GM23338 (cell line): ENCODE data around the gene GRM2. TPM values are rescaled to one million over a fixed set of nuclear protein-coding genes. Genes with fewer than 3 reads are reported as not detected.

Experiments used
- ATAC-seq: fragments of 200-7000 bp; cut with Tn5 transposase; 3 replicates; pipeline ENCODE4 v1.9.1; 2020
- DNase-seq: peaks from one replicate; pipeline ENCODE4 v3.0.0-alpha.2; 2015; ENCODE audit warnings: low spot score
- H2AFZ ChIP-seq: fragments of 200-600 bp; sonication (generic); 2 replicates; pipeline ENCODE4 v1.8.0; 2016; ENCODE audit warnings: antibody characterized with exemption, mild to moderate bottlenecking, moderate library complexity
- H3F3A ChIP-seq: fragments of 200-600 bp; sonication (generic); replicated peaks from 2 replicates; pipeline ENCODE4 v1.8.0; 2017; ENCODE audit warnings: antibody characterized with exemption, mixed run types, low read depth
- H3K27ac ChIP-seq: fragments of 200-600 bp; sonication (generic); 2 replicates; pipeline ENCODE4 v1.6.1; 2016; ENCODE audit warnings: low read depth
- H3K27me3 ChIP-seq: fragments of 200-600 bp; sonication (generic); 2 replicates; pipeline ENCODE4 v1.8.0; 2016; ENCODE audit warnings: mild to moderate bottlenecking, mixed run types, moderate library complexity; ENCODE audit not compliant: insufficient read depth
- H3K36me3 ChIP-seq: fragments of 200-600 bp; sonication (generic); 2 replicates; pipeline ENCODE4 v1.8.0; 2016; ENCODE audit warnings: mild to moderate bottlenecking; ENCODE audit not compliant: insufficient read depth
- H3K4me1 ChIP-seq: fragments of 200-600 bp; sonication (generic); 2 replicates; pipeline ENCODE4 v1.8.0; 2016; ENCODE audit warnings: mild to moderate bottlenecking, moderate library complexity; ENCODE audit not compliant: insufficient read depth
- H3K4me2 ChIP-seq: fragments of 200-600 bp; sonication (generic); 2 replicates; pipeline ENCODE4 v1.7.1; 2017; ENCODE audit warnings: mixed run types
- H3K4me3 ChIP-seq: fragments of 200-600 bp; sonication (generic); 2 replicates; pipeline ENCODE4 v1.6.1; 2016; ENCODE audit warnings: mixed run types
- H3K79me2 ChIP-seq: fragments of 200-600 bp; sonication (generic); replicated peaks from 2 replicates; pipeline ENCODE4 v1.8.0; 2017; ENCODE audit warnings: mild to moderate bottlenecking; ENCODE audit not compliant: insufficient read depth
- H3K9me2 ChIP-seq: fragments of 200-600 bp; sonication (generic); 2 replicates; pipeline ENCODE4 v1.8.0; 2017; ENCODE audit not compliant: insufficient read depth
- H4K20me1 ChIP-seq: fragments of 200-600 bp; sonication (generic); replicated peaks from 2 replicates; pipeline ENCODE4 v1.8.0; 2017; ENCODE audit warnings: mild to moderate bottlenecking; ENCODE audit not compliant: insufficient read depth
- H3K27ac Mint-ChIP-seq: 2 replicates; pipeline ENCODE4 v1.8.0; 2020; ENCODE audit warnings: inconsistent platforms, mild to moderate bottlenecking, moderate library complexity, mixed read lengths
- H3K27me3 Mint-ChIP-seq: 3 replicates; pipeline ENCODE4 v1.8.0; 2022; ENCODE audit warnings: low read depth, mild to moderate bottlenecking, moderate library complexity, mixed read lengths, inconsistent platforms; ENCODE audit not compliant: insufficient read depth, poor library complexity
- H3K36me3 Mint-ChIP-seq: 3 replicates; pipeline ENCODE4 v1.8.0; 2021; ENCODE audit warnings: low read depth, mild to moderate bottlenecking, inconsistent platforms, moderate library complexity, mixed read lengths
- H3K4me1 Mint-ChIP-seq: 3 replicates; pipeline ENCODE4 v1.8.0; 2020; ENCODE audit warnings: mild to moderate bottlenecking, inconsistent platforms, mixed read lengths
- H3K4me3 Mint-ChIP-seq: 3 replicates; pipeline ENCODE4 v1.8.0; 2021; ENCODE audit warnings: moderate library complexity, mild to moderate bottlenecking, inconsistent platforms, mixed read lengths
- H3K9me3 Mint-ChIP-seq: 3 replicates; pipeline ENCODE4 v1.8.0; 2020; ENCODE audit warnings: moderate library complexity, mild to moderate bottlenecking, inconsistent platforms, mixed read lengths
- CREB1 ChIP-seq: fragments of 250-450 bp; sonication (Bioruptor Pico); IDR thresholded peaks from 2 replicates; pipeline ENCODE4 v1.5.0; 2020; ENCODE audit warnings: low read depth, mild to moderate bottlenecking, moderate library complexity
- CTCF ChIP-seq, 2 experiments: fragments of 200-600 bp in 1 of 2; sonication (generic) in 1 of 2; conservative IDR thresholded peaks; 2 replicates each; pipeline versions ENCODE4 v1.5.1 to v1.6.1; 2016 to 2017; ENCODE audit warnings: antibody characterized with exemption in 2 of 2, low read depth in 2 of 2, mild to moderate bottlenecking in 2 of 2, moderate library complexity in 1 of 2
- EZH2phosphoT487 ChIP-seq: fragments of 200-600 bp; sonication (generic); IDR thresholded peaks from one replicate; pipeline ENCODE4 v1.8.1; 2018; ENCODE audit warnings: antibody characterized with exemption; ENCODE audit not compliant: unreplicated experiment
- JUNB ChIP-seq: IDR thresholded peaks from one replicate; pipeline ENCODE4 v1.6.1; 2016; ENCODE audit warnings: antibody characterized with exemption; ENCODE audit not compliant: unreplicated experiment
- POLR2AphosphoS5 ChIP-seq: IDR thresholded peaks from 2 replicates; pipeline ENCODE4 v1.6.1; 2016; ENCODE audit warnings: antibody characterized with exemption, low read depth
- ZNF114 ChIP-seq: fragments of 250-450 bp; sonication (Bioruptor Pico); IDR thresholded peaks from 2 replicates; pipeline ENCODE4 v1.5.0; 2020; ENCODE audit warnings: mild to moderate bottlenecking, moderate library complexity
- polyA plus RNA-seq: library from polyadenylated mRNA; unstranded; fragments of >200 nt; fragmentation: Nextera tagmentation; extraction: Ambion mirVana; gene quantifications from 2 replicates; pipeline ENCODE4 v1.2.1, GENCODE V29; 2016
- small RNA-seq: library from RNA; depleted of rRNA; stranded (forward); fragments of <200 nt; gene quantifications from one replicate; pipeline ENCODE3, GENCODE V24; 2014; ENCODE audit warnings: low replicate concordance
- total RNA-seq: library from RNA; depleted of rRNA; stranded (reverse); fragments of >200 nt; shearing (Covaris generic); gene quantifications from 2 replicates; pipeline ENCODE4 v1.2.3, GENCODE V29; 2014; rRNA removed

GRM2 gene
- total and polyA plus RNA-seq, 2 experiments from 2014 or later: 2.1 to 5.1 TPM

GRCh38 chr3:51759203-51759602 lies 52.3 kb downstream of the GRM2 start:
- H3K9me3 Mint-ChIP-seq: peaks cover 23% of the 10 kb centered on the region; the same call in 2 of the 3 replicates
- no peak overlapping the region for H3K27ac Mint-ChIP-seq
- no peaks in the 10 kb centered on the region for H4K20me1 ChIP-seq
- no peak overlapping the region for H3K4me3 ChIP-seq
- H3K79me2 ChIP-seq: no peaks in the 10 kb centered on the region
- TF ChIP-seq POLR2AphosphoS5: no peak
- no peak for TF ChIP-seq EZH2phosphoT487
- TF ChIP-seq ZNF114: no peak
- TF ChIP-seq JUNB: no peak
- TF ChIP-seq CREB1: no peak
- no peak for TF ChIP-seq CTCF (conservative IDR thresholded peaks at IDR 0.05; ENCODE audit: low read depth in 2 of 2)
- no peaks in the 10 kb centered on the region for H3K36me3 ChIP-seq
- H2AFZ ChIP-seq: no peak overlapping the region
- ATAC-seq (no peak), DNase-seq (no peak)
- no peaks in the 10 kb centered on the region for H3K27me3 Mint-ChIP-seq
- no peak overlapping the region for H3K4me2 ChIP-seq
- peaks cover 3% of the 10 kb centered on the region for H3K4me1 Mint-ChIP-seq
- no peak overlapping the region for H3K4me3 Mint-ChIP-seq
- no peaks in the 10 kb centered on the region for H3K27me3 ChIP-seq
- no peak overlapping the region for H3K27ac ChIP-seq
- no peaks in the 10 kb centered on the region for H3K4me1 ChIP-seq
- no peaks in the 10 kb centered on the region; the same call in 1 of the 2 replicates for H3K9me2 ChIP-seq
- H3F3A ChIP-seq: no peaks in the 10 kb centered on the region
- peaks cover 7% of the 10 kb centered on the region; the same call in 2 of the 3 replicates for H3K36me3 Mint-ChIP-seq

Small RNA genes lying within 50 kb of the gene (small RNA-seq; reads per million reads assigned to genes)
- 72.6 reads per million, percentile 99 among the genes with 10 or more reads in this experiment for gene RNA5SP132

Other genes with a start within 250 kb of the GRM2 start
- 25.5 and 28.1 TPM in 2 replicates for gene DCAF1, start 207.1 kb upstream of the GRM2 start, total RNA-seq
- gene DCAF1, start 207.1 kb upstream of the GRM2 start, polyA plus RNA-seq: 10.8 and 12.5 TPM in 2 replicates
- gene RAD54L2, start 168.3 kb upstream of the GRM2 start, total RNA-seq: 27.7 and 29.2 TPM in 2 replicates
- gene RAD54L2, start 168.3 kb upstream of the GRM2 start, polyA plus RNA-seq: 9.2 and 9.4 TPM in 2 replicates
- gene TEX264, start 35.8 kb upstream of the GRM2 start, total RNA-seq: 10.5 and 13.3 TPM in 2 replicates
- gene TEX264, start 35.8 kb upstream of the GRM2 start, polyA plus RNA-seq: 9.7 and 10.0 TPM in 2 replicates
- not detected in 2 replicates for gene IQCF6, start 72.2 kb downstream of the GRM2 start, total RNA-seq
- gene IQCF6, start 72.2 kb downstream of the GRM2 start, polyA plus RNA-seq: not detected in 2 replicates
- gene IQCF2, start 154.5 kb downstream of the GRM2 start, total RNA-seq: not detected in 2 replicates
- gene IQCF2, start 154.5 kb downstream of the GRM2 start, polyA plus RNA-seq: not detected in 2 replicates
- not detected in 2 replicates for gene IQCF5, start 168.5 kb downstream of the GRM2 start, total RNA-seq
- not detected in 2 replicates for gene IQCF5, start 168.5 kb downstream of the GRM2 start, polyA plus RNA-seq
- not detected in 2 replicates for gene IQCF1, start 196.3 kb downstream of the GRM2 start, total RNA-seq
- not detected in 2 replicates for gene IQCF1, start 196.3 kb downstream of the GRM2 start, polyA plus RNA-seq
- gene RRP9, start 234.8 kb downstream of the GRM2 start, total RNA-seq: 61.8 and 62.4 TPM in 2 replicates
- gene RRP9, start 234.8 kb downstream of the GRM2 start, polyA plus RNA-seq: 68.1 and 71.3 TPM in 2 replicates
- 1.1 and 3.1 TPM in 2 replicates for gene PARP3, start 235.3 kb downstream of the GRM2 start, total RNA-seq
- gene PARP3, start 235.3 kb downstream of the GRM2 start, polyA plus RNA-seq: 0.35 and 0.76 TPM in 2 replicates
- 0.38 TPM in 1 of 2 replicates, not detected in the other for gene GPR62, start 248.3 kb downstream of the GRM2 start, total RNA-seq
- 0.10 and 0.42 TPM in 2 replicates for gene GPR62, start 248.3 kb downstream of the GRM2 start, polyA plus RNA-seq